Liver (tissue), 9 donors: ENCODE data around the gene CRACDL. TPM values are rescaled to one million over a fixed set of nuclear protein-coding genes. Genes with fewer than 3 reads are reported as not detected.

Source experiments
- DNase-seq: peaks from one replicate; pipeline ENCODE4 v3.0.0-alpha.2; 2017; ENCODE audit warnings: low spot score
- H3K27ac ChIP-seq, 2 donors: one replicate each; pipeline ENCODE4 v1.7.0; 2013; ENCODE audit warnings: inconsistent platforms in 2 of 2, low read length in 2 of 2, control low read depth in 1 of 2, low read depth in 1 of 2, mild to moderate bottlenecking in 1 of 2
- H3K27me3 ChIP-seq, 4 donors: one replicate each; pipeline versions ENCODE4 v1.6.1 to v1.7.0; 2013; ENCODE audit warnings: low read length in 3 of 4, inconsistent platforms in 1 of 4, mild to moderate bottlenecking in 1 of 4, moderate library complexity in 1 of 4; ENCODE audit not compliant: control insufficient read depth in 4 of 4, insufficient read depth in 4 of 4
- H3K36me3 ChIP-seq, 4 donors: one replicate each; pipeline versions ENCODE4 v1.6.1 to v1.7.0; 2013; ENCODE audit warnings: low read length in 3 of 4, mild to moderate bottlenecking in 3 of 4, low read depth in 1 of 4, moderate library complexity in 1 of 4; ENCODE audit not compliant: control insufficient read depth in 4 of 4, insufficient read depth in 3 of 4
- H3K4me1 ChIP-seq, 4 donors: one replicate each; pipeline versions ENCODE4 v1.6.1 to v1.7.0; 2013; ENCODE audit warnings: low read length in 3 of 4, mild to moderate bottlenecking in 3 of 4, moderate library complexity in 1 of 4; ENCODE audit not compliant: control insufficient read depth in 4 of 4, insufficient read depth in 4 of 4
- H3K4me3 ChIP-seq, 3 donors: one replicate each; pipeline versions ENCODE4 v1.6.1 to v1.7.0; 2013; ENCODE audit warnings: low read length in 3 of 3, control low read depth in 1 of 3, low read depth in 1 of 3, mild to moderate bottlenecking in 1 of 3
- H3K9ac ChIP-seq, 2 donors: one replicate each; pipeline ENCODE4 v1.7.0; 2013; ENCODE audit warnings: low read length in 2 of 2, mild to moderate bottlenecking in 2 of 2, moderate library complexity in 2 of 2, control low read depth in 1 of 2, low read depth in 1 of 2
- H3K9me3 ChIP-seq, 4 donors: one replicate each; pipeline versions ENCODE4 v1.6.1 to v1.7.0; 2013; ENCODE audit warnings: low read length in 3 of 4; ENCODE audit not compliant: control insufficient read depth in 4 of 4
- EGR1 ChIP-seq, 2 donors: IDR thresholded peaks; 2 replicates each; pipeline ENCODE4 v1.6.1; 2016 to 2018; ENCODE audit warnings: antibody characterized with exemption in 2 of 2, low read depth in 2 of 2
- FOXA1 ChIP-seq: IDR thresholded peaks from 2 replicates; pipeline ENCODE4 v1.6.1; 2016; ENCODE audit warnings: antibody characterized with exemption
- FOXA2 ChIP-seq: IDR thresholded peaks from 2 replicates; pipeline ENCODE4 v1.6.1; 2016; ENCODE audit warnings: antibody characterized with exemption
- GABPA ChIP-seq, 2 donors: IDR thresholded peaks in 1 of 2; conservative IDR thresholded peaks in 1 of 2; 2 replicates each; pipeline ENCODE4 v1.6.1; 2016; ENCODE audit warnings: antibody characterized with exemption in 2 of 2, mild to moderate bottlenecking in 1 of 2, moderate library complexity in 1 of 2
- HNF4G ChIP-seq: IDR thresholded peaks from 2 replicates; pipeline ENCODE4 v1.6.1; 2016; ENCODE audit warnings: antibody characterized with exemption
- JUND ChIP-seq, 2 donors: IDR thresholded peaks; 2 replicates each; pipeline ENCODE4 v1.6.1; 2016; ENCODE audit warnings: antibody characterized with exemption in 2 of 2
- NR2F2 ChIP-seq: IDR thresholded peaks from 2 replicates; pipeline ENCODE4 v1.6.1; 2016; ENCODE audit warnings: antibody characterized with exemption
- RAD21 ChIP-seq, 2 donors: IDR thresholded peaks; 2 replicates each; pipeline ENCODE4 v1.6.1; 2016; ENCODE audit warnings: antibody characterized with exemption in 2 of 2, mild to moderate bottlenecking in 2 of 2
- RXRA ChIP-seq, 2 donors: IDR thresholded peaks; 2 replicates each; pipeline ENCODE4 v1.6.1; 2017 to 2018; ENCODE audit warnings: antibody characterized with exemption in 2 of 2, mild to moderate bottlenecking in 1 of 2
- TAF1 ChIP-seq: conservative IDR thresholded peaks from 2 replicates; pipeline ENCODE4 v1.6.1; 2016; ENCODE audit warnings: antibody characterized with exemption, mild to moderate bottlenecking
- ZBTB33 ChIP-seq: IDR thresholded peaks from 2 replicates; pipeline ENCODE4 v1.6.1; 2016; ENCODE audit warnings: antibody characterized with exemption
- WGBS: extraction: QIAGEN DNeasy Blood & Tissue Kit; methylation state at CpG from one replicate; pipeline ENCODE4 v1.1.7; 2013; 5-methylcytosine and 5-hydroxymethylcytosine counted together
- polyA plus RNA-seq, 2 donors: library from polyadenylated mRNA; stranded (reverse) in 1 of 2; unstranded in 1 of 2; fragments of 200-250 nt in 1 of 2; fragments of >200 nt in 1 of 2; fragmentation: Nextera tagmentation in 1 of 2; extraction: Ambion mirVana in 1 of 2; gene quantifications; one replicate each; pipeline versions ENCODE4 v1.2.1 to v1.2.3, GENCODE V29; 2013 to 2015
- total RNA-seq, 2 donors: library from RNA; depleted of rRNA; stranded (reverse); fragments of >200 nt; gene quantifications; one replicate each; pipeline ENCODE4 v1.2.3, GENCODE V29; 2014
- TF ChIP-seq, protein P1 (sequence below): IDR thresholded peaks from 2 replicates; pipeline ENCODE4 v1.6.1; 2016; ENCODE audit warnings: antibody characterized with exemption, mild to moderate bottlenecking
- TF ChIP-seq, protein P2 (sequence below): IDR thresholded peaks from 2 replicates; pipeline ENCODE4 v1.6.1; 2016; ENCODE audit warnings: antibody characterized with exemption
- TF ChIP-seq, protein P3 (sequence below): fragments of 150-350 bp; IDR thresholded peaks from 2 replicates; pipeline ENCODE4 v1.5.1; 2017; ENCODE audit warnings: improper control_type of control experiment, low read depth, low read length; ENCODE audit not compliant: missing input control
- TF ChIP-seq, protein P4 (sequence below): IDR thresholded peaks from 2 replicates; pipeline ENCODE4 v1.6.1; 2016; ENCODE audit warnings: antibody characterized with exemption
- donor health status: healthy.
- donor health status: healthy.
- donor health status: healthy.
- donor health status: healthy.
- donor health status: healthy.

CRACDL gene
- total and polyA plus RNA-seq, 4 donors, result 0.13 to 0.46 (median 0.29) TPM

DNA sequence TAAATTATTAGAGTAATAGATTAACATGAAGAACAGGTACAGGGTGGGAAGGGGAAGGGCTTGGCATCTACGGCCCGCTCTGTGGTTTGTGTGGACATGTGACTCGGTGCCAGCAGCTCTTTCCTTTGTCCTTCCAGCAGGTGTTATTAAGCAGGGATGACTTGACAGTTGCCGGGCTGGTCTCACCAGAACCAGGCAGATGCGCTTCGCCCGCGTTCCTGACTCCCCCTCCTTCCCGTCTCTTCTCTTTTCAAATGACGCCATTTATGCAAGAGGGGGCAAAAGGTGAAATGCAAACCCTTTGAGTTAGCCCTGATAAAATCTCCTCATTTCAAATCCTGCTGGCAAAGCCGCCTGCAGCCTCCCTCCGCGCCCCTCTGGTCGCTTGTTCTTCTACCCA, 166.2 kb downstream of the CRACDL start:
- peaks cover 0 to 2% (median 0%) of the 10 kb centered on the region in 4 donors for H3K4me1 ChIP-seq
- no peaks in the 10 kb centered on the region for H3K27me3 ChIP-seq
- WGBS, result 76% methylated on average over 14 of the region's 14 CpGs
- H3K4me3 ChIP-seq, result no peak overlapping the region
- no peaks in the 10 kb centered on the region for H3K9me3 ChIP-seq
- TF ChIP-seq NR2F2, result no peak
- TF ChIP-seq, protein P1, sequence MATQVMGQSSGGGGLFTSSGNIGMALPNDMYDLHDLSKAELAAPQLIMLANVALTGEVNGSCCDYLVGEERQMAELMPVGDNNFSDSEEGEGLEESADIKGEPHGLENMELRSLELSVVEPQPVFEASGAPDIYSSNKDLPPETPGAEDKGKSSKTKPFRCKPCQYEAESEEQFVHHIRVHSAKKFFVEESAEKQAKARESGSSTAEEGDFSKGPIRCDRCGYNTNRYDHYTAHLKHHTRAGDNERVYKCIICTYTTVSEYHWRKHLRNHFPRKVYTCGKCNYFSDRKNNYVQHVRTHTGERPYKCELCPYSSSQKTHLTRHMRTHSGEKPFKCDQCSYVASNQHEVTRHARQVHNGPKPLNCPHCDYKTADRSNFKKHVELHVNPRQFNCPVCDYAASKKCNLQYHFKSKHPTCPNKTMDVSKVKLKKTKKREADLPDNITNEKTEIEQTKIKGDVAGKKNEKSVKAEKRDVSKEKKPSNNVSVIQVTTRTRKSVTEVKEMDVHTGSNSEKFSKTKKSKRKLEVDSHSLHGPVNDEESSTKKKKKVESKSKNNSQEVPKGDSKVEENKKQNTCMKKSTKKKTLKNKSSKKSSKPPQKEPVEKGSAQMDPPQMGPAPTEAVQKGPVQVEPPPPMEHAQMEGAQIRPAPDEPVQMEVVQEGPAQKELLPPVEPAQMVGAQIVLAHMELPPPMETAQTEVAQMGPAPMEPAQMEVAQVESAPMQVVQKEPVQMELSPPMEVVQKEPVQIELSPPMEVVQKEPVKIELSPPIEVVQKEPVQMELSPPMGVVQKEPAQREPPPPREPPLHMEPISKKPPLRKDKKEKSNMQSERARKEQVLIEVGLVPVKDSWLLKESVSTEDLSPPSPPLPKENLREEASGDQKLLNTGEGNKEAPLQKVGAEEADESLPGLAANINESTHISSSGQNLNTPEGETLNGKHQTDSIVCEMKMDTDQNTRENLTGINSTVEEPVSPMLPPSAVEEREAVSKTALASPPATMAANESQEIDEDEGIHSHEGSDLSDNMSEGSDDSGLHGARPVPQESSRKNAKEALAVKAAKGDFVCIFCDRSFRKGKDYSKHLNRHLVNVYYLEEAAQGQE, result no peak
- TF ChIP-seq FOXA2, result no peak
- TF ChIP-seq, protein P2, sequence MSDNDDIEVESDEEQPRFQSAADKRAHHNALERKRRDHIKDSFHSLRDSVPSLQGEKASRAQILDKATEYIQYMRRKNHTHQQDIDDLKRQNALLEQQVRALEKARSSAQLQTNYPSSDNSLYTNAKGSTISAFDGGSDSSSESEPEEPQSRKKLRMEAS, result no peak
- TF ChIP-seq EGR1 (IDR thresholded peaks at IDR 0.05; ENCODE audit: low read depth in 2 of 2), result no peak
- no peak for TF ChIP-seq TAF1
- TF ChIP-seq, protein P3, sequence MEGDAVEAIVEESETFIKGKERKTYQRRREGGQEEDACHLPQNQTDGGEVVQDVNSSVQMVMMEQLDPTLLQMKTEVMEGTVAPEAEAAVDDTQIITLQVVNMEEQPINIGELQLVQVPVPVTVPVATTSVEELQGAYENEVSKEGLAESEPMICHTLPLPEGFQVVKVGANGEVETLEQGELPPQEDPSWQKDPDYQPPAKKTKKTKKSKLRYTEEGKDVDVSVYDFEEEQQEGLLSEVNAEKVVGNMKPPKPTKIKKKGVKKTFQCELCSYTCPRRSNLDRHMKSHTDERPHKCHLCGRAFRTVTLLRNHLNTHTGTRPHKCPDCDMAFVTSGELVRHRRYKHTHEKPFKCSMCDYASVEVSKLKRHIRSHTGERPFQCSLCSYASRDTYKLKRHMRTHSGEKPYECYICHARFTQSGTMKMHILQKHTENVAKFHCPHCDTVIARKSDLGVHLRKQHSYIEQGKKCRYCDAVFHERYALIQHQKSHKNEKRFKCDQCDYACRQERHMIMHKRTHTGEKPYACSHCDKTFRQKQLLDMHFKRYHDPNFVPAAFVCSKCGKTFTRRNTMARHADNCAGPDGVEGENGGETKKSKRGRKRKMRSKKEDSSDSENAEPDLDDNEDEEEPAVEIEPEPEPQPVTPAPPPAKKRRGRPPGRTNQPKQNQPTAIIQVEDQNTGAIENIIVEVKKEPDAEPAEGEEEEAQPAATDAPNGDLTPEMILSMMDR, result no peak
- TF ChIP-seq RXRA (IDR thresholded peaks at IDR 0.05), result no peak
- no peak for TF ChIP-seq ZBTB33
- no peak for TF ChIP-seq HNF4G
- TF ChIP-seq RAD21 (IDR thresholded peaks at IDR 0.05), result no peak
- H3K36me3 ChIP-seq, result no peaks in the 10 kb centered on the region
- H3K27ac ChIP-seq, result no peak overlapping the region
- no peak overlapping the region for H3K9ac ChIP-seq
- DNase-seq, result no peak

GRCh38 chr2:98769114-98769476, 166.9 kb downstream of the CRACDL start:
- no peak overlapping the region for H3K9ac ChIP-seq
- H3K4me1 ChIP-seq, result peaks cover 0 to 2% (median 0%) of the 10 kb centered on the region in 4 donors
- H3K27me3 ChIP-seq, result no peaks in the 10 kb centered on the region
- H3K4me3 ChIP-seq, result no peak overlapping the region
- no peaks in the 10 kb centered on the region for H3K36me3 ChIP-seq
- no peak for DNase-seq
- H3K27ac ChIP-seq, result no peak overlapping the region
- 92% methylated on average over 6 of the region's 6 CpGs for WGBS
- H3K9me3 ChIP-seq, result no peaks in the 10 kb centered on the region
- no peak for TF ChIP-seq GABPA (IDR thresholded peaks at IDR 0.05 in 1 of 2, conservative IDR thresholded peaks at IDR 0.05 in 1 of 2)
- no peak for TF ChIP-seq TAF1
- TF ChIP-seq, protein P4, sequence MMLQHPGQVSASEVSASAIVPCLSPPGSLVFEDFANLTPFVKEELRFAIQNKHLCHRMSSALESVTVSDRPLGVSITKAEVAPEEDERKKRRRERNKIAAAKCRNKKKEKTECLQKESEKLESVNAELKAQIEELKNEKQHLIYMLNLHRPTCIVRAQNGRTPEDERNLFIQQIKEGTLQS, result no peak
- TF ChIP-seq, protein P2, result no peak
- TF ChIP-seq HNF4G, result no peak
- TF ChIP-seq RAD21 (IDR thresholded peaks at IDR 0.05), result no peak
- no peak for TF ChIP-seq FOXA1
- TF ChIP-seq, protein P1, result no peak
- no peak for TF ChIP-seq ZBTB33
- no peak for TF ChIP-seq JUND (IDR thresholded peaks at IDR 0.05)
- TF ChIP-seq, protein P3, result no peak
